NT2/D1 (cell line): Measurements from ENCODE around the gene ANKDD1B.
"Not testable (repeated sequence)": the region's sequence is repeated elsewhere in the genome, so short reads cannot be mapped to it uniquely, and the experiment has no call there.

ENCODE experiments used
- DNase-seq: peaks from one replicate; pipeline ENCODE4 v3.0.0-alpha.2; 2011; ENCODE audit warnings: low read depth, low spot score
- H3K27me3 ChIP-seq: 2 replicates; pipeline ENCODE4 v1.6.0; 2011; ENCODE audit warnings: mild to moderate bottlenecking; ENCODE audit not compliant: insufficient read length, insufficient read depth
- H3K36me3 ChIP-seq: 2 replicates; pipeline ENCODE4 v1.6.1; 2011; ENCODE audit warnings: mild to moderate bottlenecking, low read length, mixed read lengths; ENCODE audit not compliant: insufficient read depth, insufficient read length
- H3K4me1 ChIP-seq: 2 replicates; pipeline ENCODE4 v1.5.1; 2011; ENCODE audit not compliant: insufficient read depth, insufficient read length
- H3K4me3 ChIP-seq: 2 replicates; pipeline ENCODE4 v1.5.1; 2011; ENCODE audit warnings: low read depth; ENCODE audit not compliant: insufficient read length
- H3K9ac ChIP-seq: 2 replicates; pipeline ENCODE4 v1.6.0; 2011; ENCODE audit warnings: low read depth; ENCODE audit not compliant: insufficient read length
- H3K9me3 ChIP-seq: 2 replicates; pipeline ENCODE4 v1.5.1; 2011; ENCODE audit warnings: mild to moderate bottlenecking, low read length; ENCODE audit not compliant: insufficient read depth
- SUZ12 ChIP-seq: IDR thresholded peaks from 2 replicates; pipeline ENCODE4 v1.6.1; 2011; ENCODE audit not compliant: insufficient read length, insufficient read depth; ENCODE audit errors: extremely low read depth
- YY1 ChIP-seq: IDR thresholded peaks from 2 replicates; pipeline ENCODE4 v1.6.1; 2011; ENCODE audit not compliant: insufficient read length, insufficient read depth
- ZNF274 ChIP-seq: IDR thresholded peaks from 2 replicates; pipeline ENCODE4 v1.6.1; 2011; ENCODE audit warnings: mild to moderate bottlenecking, low read depth, low read length

ANKDD1B gene

DNA sequence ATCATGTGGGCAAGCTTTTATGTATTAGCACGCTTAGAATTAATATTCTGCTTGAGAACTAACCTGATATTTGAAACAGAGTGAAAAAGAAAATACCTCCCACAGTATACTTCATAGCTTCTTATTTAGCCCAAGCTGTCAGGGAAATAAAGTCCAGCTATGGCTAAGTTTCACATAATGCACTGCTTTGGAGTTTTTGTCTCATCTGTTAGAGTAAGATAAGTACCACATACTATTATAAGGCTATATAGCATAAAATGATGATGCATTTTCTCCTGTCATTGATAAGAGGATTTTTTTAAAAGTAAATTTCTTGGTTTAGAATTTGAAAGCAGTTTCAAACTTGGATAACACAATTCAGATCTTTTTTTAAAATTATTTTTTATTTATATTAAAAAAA is 2.4 kb upstream of the ANKDD1B start:
- no peak for DNase-seq
- H3K4me1 ChIP-seq, result peaks cover 2% of the 10 kb centered on the region
- no peak overlapping the region for H3K9ac ChIP-seq
- TF ChIP-seq SUZ12, result no peak
- no peak for TF ChIP-seq YY1
- no peak for TF ChIP-seq ZNF274
- no peaks in the 10 kb centered on the region for H3K27me3 ChIP-seq
- H3K36me3 ChIP-seq, result no peaks in the 10 kb centered on the region
- no peak overlapping the region for H3K4me3 ChIP-seq
- no peaks in the 10 kb centered on the region for H3K9me3 ChIP-seq

DNA sequence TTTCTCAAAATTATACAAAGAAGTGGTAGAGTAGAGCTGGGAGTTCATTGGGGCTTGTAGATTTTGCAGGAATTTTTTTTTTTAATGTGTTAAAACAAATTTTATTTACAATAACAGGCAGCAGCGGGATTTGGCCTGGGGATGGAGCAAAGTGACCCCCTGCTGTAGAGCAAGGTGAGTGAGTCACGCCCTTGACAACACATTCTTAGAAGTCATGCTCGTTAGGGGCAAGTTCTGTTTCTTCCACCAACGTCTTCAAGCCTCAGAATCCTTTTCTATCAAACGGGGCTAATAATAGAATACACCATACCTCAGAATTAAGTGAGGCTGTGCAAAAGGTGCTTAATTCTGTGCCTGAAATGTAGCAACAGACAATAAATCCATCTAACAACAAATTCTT is 1.1 kb upstream of the ANKDD1B start:
- Histone ChIP-seq H3K36me3 (no peaks in the 10 kb centered on the region), H3K9ac (no peak overlapping the region), H3K4me1 (peaks cover 2% of the 10 kb centered on the region), H3K27me3 (no peaks in the 10 kb centered on the region), H3K9me3 (no peaks in the 10 kb centered on the region), H3K4me3 (no peak overlapping the region)
- no peak for TF ChIP-seq ZNF274
- TF ChIP-seq SUZ12, result no peak
- TF ChIP-seq YY1, result no peak
- DNase-seq, result no peak

DNA sequence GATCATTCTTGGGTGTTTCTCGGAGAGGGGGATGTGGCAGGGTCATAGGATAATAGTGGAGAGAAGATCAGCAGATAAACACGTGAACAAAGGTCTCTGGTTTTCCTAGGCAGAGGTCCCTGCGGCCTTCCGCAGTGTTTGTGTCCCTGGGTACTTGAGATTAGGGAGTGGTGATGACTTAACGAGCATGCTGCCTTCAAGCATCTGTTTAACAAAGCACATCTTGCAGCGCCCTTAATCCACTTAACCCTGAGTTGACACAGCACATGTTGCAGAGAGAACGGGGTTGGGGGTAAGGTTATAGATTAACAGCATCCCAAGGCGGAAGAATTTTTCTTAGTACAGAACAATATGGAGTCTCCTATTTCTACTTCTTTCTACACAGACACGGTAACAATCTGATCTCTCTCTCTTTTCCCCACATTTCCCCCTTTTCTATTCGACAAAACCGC is 368 bp upstream of the ANKDD1B start:
- not testable (repeated sequence) for DNase-seq, H3K9me3 ChIP-seq
- H3K4me3 ChIP-seq, result peak overlapping the region; percentile 51

DNA sequence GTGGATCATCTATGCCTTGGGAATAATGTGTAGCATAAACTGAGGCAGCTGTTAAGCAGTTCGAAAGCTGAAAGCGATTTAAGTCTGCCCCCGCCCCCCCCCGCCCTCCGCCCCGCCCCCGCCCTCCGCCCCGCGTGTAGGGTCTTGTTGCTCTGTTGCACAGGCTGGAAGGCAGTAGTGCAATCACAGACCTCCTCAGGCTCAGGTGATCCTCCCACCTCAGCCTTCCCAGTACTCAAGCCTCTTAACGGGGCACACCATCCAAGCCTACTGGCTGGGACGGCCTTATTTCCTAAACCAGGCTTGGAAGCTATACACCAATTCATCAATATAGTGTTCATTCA is 945 bp downstream of the ANKDD1B start:
- DNase-seq, result no peak
- no peaks in the 10 kb centered on the region for H3K36me3 ChIP-seq
- no peaks in the 10 kb centered on the region for H3K4me1 ChIP-seq
- H3K9me3 ChIP-seq, result no peaks in the 10 kb centered on the region
- H3K4me3 ChIP-seq, result peak overlapping the region; percentile 51
- H3K9ac ChIP-seq, result no peak overlapping the region
- H3K27me3 ChIP-seq, result no peaks in the 10 kb centered on the region
- TF ChIP-seq YY1 (no peak), ZNF274 (no peak), SUZ12 (no peak)

More for the DNA sequence above, 368 bp upstream of the ANKDD1B start:
- not testable (repeated sequence) for H3K27me3 ChIP-seq, H3K4me1 ChIP-seq, H3K36me3 ChIP-seq
- H3K9ac ChIP-seq, result peak overlapping the region; percentile 83

DNA sequence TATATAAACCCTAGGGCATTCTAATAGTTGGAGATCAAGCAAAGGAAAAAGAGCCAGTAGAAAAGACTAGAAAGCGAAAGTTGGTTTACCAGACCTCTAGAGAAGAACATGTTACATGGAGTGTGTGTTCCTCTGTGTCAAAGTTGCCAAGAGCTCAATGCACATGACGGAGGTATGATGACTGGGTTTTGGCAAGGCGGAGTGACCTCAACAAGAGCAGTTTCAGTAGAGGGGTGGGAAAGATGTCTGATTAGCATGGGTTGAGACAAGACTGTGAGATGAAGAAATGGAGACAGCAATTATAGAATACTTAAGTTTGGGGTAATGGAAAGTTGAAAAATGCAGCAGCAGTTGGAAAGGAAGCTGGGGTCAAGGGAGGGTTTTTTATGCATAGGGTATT is 1.6 kb downstream of the ANKDD1B start:
- TF ChIP-seq YY1, result no peak
- no peak for TF ChIP-seq SUZ12
- no peak for TF ChIP-seq ZNF274
- DNase-seq, result no peak
- Histone ChIP-seq H3K36me3 (no peaks in the 10 kb centered on the region), H3K9ac (no peak overlapping the region), H3K4me1 (no peaks in the 10 kb centered on the region), H3K9me3 (no peaks in the 10 kb centered on the region), H3K27me3 (no peaks in the 10 kb centered on the region), H3K4me3 (no peak overlapping the region)

DNA sequence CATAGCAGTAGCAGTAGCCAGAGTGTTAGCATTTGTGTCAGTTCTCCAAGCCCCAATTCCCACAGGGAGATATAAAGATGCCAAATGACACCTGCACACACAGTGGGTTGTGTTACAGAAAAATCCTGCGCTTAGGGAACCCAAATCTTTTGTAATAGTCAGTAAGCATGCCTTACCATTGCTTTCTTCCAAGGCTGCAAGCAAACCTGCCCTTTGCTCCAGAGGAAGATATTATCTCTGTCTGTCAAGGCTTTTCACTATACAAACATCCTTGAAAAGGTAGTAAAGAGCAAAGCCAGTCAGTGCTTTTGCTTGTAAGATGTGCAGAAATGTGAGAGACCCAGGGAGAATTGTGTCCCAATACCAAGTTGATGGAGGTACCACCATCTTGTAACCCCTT is 2.9 kb downstream of the ANKDD1B start:
- Histone ChIP-seq H3K27me3 (no peaks in the 10 kb centered on the region), H3K9me3 (no peaks in the 10 kb centered on the region), H3K4me1 (no peaks in the 10 kb centered on the region), H3K9ac (no peak overlapping the region), H3K4me3 (no peak overlapping the region), H3K36me3 (no peaks in the 10 kb centered on the region)
- DNase-seq, result no peak
- TF ChIP-seq SUZ12 (no peak), YY1 (no peak), ZNF274 (no peak)

DNA sequence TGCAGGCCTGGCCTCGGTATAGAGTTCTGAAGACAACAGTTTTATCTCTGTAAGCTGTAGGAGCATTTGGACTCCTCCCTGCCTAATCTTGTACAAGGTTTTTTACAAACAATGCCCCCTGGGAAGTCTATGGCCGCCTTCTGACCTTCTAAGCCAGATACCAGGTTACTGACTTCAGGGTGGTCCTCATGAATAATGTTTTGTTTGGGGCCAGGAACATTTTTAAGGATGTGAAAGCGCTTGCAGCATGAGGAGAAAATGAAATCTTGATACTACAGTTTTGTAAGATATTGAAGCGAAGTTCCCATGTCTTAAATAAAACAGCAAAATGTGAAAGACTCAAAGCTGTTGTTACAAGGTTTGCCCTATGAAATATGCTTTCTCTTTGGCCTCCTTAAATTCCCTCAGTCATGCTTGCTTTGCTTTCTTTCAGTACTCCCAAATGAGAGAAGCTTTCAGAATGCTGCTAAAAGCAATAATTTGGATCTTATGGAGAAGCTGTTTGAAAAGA is 5.2 kb downstream of the ANKDD1B start:
- H3K9me3 ChIP-seq, result no peaks in the 10 kb centered on the region
- TF ChIP-seq ZNF274 (no peak), SUZ12 (no peak), YY1 (no peak)
- DNase-seq, result no peak
- no peak overlapping the region for H3K9ac ChIP-seq
- H3K36me3 ChIP-seq, result no peaks in the 10 kb centered on the region
- H3K4me3 ChIP-seq, result no peak overlapping the region
- no peaks in the 10 kb centered on the region for H3K27me3 ChIP-seq
- H3K4me1 ChIP-seq, result no peaks in the 10 kb centered on the region
